ENCODE data around the gene NUDT1. TPM values are rescaled to one million over a fixed set of nuclear protein-coding genes. Genes with fewer than 3 reads are reported as not detected.
"Not testable (repeated sequence)": the region's sequence is repeated elsewhere in the genome, so short reads cannot be mapped to it uniquely, and the experiment has no call there.

Gene NUDT1
- total RNA-seq, 1 donor from 2014 or later: 10.2 TPM

DNA sequence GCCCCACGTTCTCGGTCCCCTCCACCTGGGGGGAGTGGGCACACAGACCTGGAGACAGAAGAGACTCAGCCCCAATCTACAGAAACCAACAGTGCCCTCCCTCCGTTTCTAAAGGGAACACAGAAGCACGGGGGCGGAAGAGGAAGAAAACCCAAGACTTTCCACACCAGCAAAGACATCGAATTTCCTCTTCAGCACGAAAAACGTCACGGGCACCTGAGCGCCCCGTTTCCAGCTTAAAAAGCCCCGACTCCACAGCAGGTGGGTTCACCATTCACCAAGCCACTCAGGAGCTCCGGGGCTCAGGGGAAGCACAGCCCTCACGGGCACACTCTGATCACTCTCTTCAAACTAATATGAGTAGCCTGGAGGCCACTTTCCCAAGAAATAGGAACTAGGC is 19.6 kb downstream of the NUDT1 start:
- peak overlapping the region; percentile 42 for H3K27ac ChIP-seq
- peak; percentile 43 for DNase-seq
- ATAC-seq: peak; percentile 5 to 31
- no peaks in the 10 kb centered on the region for H3K27me3 ChIP-seq (ENCODE audit: low read depth)
- H3K4me3 ChIP-seq: no peak overlapping the region
- no peaks in the 10 kb centered on the region for H3K9me3 ChIP-seq
- peaks cover 38% of the 10 kb centered on the region for H3K36me3 ChIP-seq
- intact Hi-C loops (cut with DNase I): no loop called here
- TF ChIP-seq, protein P1, sequence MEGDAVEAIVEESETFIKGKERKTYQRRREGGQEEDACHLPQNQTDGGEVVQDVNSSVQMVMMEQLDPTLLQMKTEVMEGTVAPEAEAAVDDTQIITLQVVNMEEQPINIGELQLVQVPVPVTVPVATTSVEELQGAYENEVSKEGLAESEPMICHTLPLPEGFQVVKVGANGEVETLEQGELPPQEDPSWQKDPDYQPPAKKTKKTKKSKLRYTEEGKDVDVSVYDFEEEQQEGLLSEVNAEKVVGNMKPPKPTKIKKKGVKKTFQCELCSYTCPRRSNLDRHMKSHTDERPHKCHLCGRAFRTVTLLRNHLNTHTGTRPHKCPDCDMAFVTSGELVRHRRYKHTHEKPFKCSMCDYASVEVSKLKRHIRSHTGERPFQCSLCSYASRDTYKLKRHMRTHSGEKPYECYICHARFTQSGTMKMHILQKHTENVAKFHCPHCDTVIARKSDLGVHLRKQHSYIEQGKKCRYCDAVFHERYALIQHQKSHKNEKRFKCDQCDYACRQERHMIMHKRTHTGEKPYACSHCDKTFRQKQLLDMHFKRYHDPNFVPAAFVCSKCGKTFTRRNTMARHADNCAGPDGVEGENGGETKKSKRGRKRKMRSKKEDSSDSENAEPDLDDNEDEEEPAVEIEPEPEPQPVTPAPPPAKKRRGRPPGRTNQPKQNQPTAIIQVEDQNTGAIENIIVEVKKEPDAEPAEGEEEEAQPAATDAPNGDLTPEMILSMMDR (IDR thresholded peaks at IDR 0.05): no peak
- no peaks in the 10 kb centered on the region for H3K4me1 ChIP-seq

DNA sequence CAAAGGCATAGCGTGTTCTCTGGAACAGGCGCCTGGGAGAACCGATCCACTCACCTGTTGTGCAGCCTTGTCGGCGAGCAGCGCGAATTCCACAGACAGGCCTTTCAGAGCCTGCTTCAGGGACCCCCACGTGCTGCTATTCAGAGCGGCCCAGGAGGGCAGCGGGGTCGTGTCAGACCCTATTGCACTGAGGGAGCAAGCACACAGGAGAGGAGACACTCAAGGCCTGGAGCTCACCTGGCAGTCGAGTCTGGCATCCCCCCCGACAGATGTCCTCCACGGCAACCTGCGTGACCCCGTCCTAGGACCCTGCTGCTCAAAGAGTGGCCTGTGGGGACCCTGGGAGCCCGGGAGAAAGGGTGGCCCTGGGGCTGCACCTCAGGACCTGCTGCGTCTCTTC is 21.1 kb downstream of the NUDT1 start:
- Histone ChIP-seq H3K4me3 (no peak overlapping the region), H3K4me1 (no peaks in the 10 kb centered on the region), H3K27ac (no peak overlapping the region), H3K36me3 (peaks cover 28% of the 10 kb centered on the region), H3K27me3 (ENCODE audit: low read depth) (no peaks in the 10 kb centered on the region), H3K9me3 (no peaks in the 10 kb centered on the region)
- intact Hi-C loops (cut with DNase I): no loop called here
- TF ChIP-seq, protein P1 (IDR thresholded peaks at IDR 0.05): no peak
- ATAC-seq (no peak), DNase-seq (no peak)

DNA sequence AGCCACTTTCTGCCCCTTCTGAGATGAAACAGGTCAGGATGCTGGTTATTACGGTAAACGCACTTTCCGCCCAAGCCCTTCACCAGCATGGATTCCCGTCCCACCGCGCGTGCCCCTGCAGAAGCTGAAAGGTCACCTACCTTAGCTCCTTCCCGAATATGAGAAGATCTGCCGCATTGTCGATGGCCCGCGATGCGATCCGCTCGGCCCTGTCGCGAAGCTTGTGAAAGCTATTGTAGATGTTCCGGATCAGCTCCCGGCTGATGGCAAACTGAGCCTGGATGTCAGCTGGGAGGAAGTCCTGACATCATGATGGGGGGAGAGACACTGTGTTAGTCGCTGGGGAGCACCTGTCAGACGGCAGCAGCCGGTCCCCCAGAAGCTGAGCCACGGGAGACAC is 22.1 kb downstream of the NUDT1 start:
- TF ChIP-seq, protein P1 (IDR thresholded peaks at IDR 0.05): no peak
- Histone ChIP-seq H3K27me3 (ENCODE audit: low read depth) (no peaks in the 10 kb centered on the region), H3K36me3 (peaks cover 23% of the 10 kb centered on the region), H3K9me3 (no peaks in the 10 kb centered on the region), H3K27ac (no peak overlapping the region), H3K4me1 (no peaks in the 10 kb centered on the region), H3K4me3 (no peak overlapping the region)
- intact Hi-C loops (cut with DNase I): no loop called here
- DNase-seq (no peak), ATAC-seq (no peak)

- peaks cover 37% of the 10 kb centered on the region for H3K36me3 ChIP-seq
- H3K4me3 ChIP-seq: no peak overlapping the region
- intact Hi-C loops (cut with DNase I): no loop called here
- H3K27ac ChIP-seq: no peak overlapping the region
- no peaks in the 10 kb centered on the region for H3K4me1 ChIP-seq
- TF ChIP-seq, protein P1 (IDR thresholded peaks at IDR 0.05): no peak
- no peak for DNase-seq
- no peak for ATAC-seq
- H3K9me3 ChIP-seq: no peaks in the 10 kb centered on the region
- no peaks in the 10 kb centered on the region for H3K27me3 ChIP-seq (ENCODE audit: low read depth)
Measured at GRCh38 chr7:2266911-2267310, 24.9 kb downstream of the NUDT1 start.

- H3K27ac ChIP-seq; ATAC-seq; intact Hi-C loops (cut with DNase I); DNase-seq; H3K27me3 ChIP-seq (ENCODE audit: low read depth); H3K9me3 ChIP-seq; H3K4me1 ChIP-seq; H3K4me3 ChIP-seq: not testable (repeated sequence)
- H3K36me3 ChIP-seq: peaks cover 27% of the 10 kb centered on the region
Measured at GRCh38 chr7:2269089-2269990, 27.3 kb downstream of the NUDT1 start.

DNA sequence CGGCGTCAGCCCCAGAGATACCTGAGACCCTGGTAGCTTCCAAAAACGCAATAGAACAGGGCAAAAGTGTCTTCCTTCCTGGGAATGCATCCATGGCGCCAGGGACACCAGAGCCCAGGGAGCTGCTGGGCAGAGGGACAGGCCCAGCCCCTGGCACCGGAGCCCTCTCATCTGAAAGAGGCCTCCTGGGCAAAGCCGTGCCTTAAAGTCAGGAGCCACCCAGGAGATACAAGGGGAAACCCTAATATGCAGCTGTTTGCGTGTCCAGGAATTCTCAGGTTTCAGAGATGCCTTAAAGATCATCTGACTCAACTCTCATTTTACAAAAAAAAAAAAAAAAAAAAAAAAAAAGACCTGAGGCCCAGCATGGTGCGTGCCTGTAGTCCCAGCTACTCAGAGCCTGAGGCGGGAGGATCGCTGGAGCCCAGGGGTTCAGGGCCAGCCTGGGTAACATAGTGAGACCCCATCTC is 28.0 kb downstream of the NUDT1 start:
- TF ChIP-seq, protein P1 (IDR thresholded peaks at IDR 0.05): no peak
- H3K27ac ChIP-seq: no peak overlapping the region
- no peak overlapping the region for H3K4me3 ChIP-seq
- ATAC-seq (no peak), DNase-seq (no peak)
- H3K9me3 ChIP-seq: no peaks in the 10 kb centered on the region
- H3K27me3 ChIP-seq (ENCODE audit: low read depth): no peaks in the 10 kb centered on the region
- intact Hi-C loops (cut with DNase I): no loop called here
- H3K36me3 ChIP-seq: peaks cover 34% of the 10 kb centered on the region
- no peaks in the 10 kb centered on the region for H3K4me1 ChIP-seq
